Activated T-helper 1 cell treated with Interleukin-2 at 50 U/mL for 16 hours (primary cell): ENCODE results near the gene ANO10.

Experiments
- DNase-seq: peaks from one replicate; pipeline ENCODE4 v3.0.0-alpha.2; 2020; ENCODE audit warnings: low read depth

Gene ANO10

DNA sequence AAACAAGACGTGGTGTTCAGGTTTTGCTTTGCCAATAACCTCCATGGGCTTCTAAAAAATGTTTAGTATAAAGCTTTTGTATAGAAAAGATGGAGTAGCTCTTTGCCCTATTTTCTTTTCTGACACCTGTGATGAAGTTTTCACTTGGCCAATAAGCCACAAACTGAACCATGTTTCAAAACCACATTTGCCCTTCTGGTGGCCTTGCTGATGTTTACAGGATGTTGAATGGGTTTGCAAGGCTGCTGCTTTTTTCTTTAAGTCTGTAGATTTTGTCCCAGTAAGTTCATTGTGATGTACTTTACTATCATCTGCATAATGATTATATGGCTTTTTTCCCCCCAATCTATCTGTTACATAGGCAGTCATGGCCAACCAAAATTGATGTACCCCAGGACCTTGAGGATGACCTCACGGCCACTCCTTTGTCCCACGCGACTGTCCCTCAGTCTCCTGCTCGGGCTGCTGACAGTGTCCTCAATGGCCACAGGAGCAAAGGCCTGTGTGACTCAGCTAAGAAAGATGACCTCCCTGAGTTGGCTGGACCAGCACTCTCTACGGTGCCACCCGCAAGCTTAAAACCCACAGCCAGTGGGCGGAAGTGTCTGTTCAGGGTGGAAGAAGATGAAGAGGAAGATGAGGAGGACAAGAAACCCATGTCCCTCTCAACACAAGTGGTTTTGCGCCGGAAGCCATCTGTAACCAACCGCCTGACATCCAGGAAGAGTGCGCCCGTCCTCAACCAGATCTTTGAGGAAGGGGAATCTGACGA lies 274.6 kb downstream of the ANO10 start:
- DNase-seq: no peak

DNA sequence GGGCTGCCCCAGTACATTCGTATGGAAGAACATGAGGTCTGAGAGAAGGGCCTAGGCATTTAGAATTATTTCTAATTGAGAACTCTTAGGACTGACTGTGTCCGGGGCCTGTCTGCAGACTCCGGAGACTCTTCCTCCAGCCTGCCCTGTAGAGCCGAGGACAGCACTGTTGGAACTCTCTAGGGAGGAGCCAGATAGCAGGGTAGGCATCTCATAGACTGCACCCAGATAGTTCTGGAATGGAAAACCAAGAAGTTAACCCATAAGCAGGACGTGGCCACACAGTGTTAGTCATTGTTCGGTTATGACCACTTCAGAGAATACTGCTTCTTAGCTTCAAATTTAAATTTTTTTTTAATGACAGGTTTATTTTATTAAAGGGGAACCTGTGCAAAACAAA lies 275.9 kb downstream of the ANO10 start:
- no peak for DNase-seq

DNA sequence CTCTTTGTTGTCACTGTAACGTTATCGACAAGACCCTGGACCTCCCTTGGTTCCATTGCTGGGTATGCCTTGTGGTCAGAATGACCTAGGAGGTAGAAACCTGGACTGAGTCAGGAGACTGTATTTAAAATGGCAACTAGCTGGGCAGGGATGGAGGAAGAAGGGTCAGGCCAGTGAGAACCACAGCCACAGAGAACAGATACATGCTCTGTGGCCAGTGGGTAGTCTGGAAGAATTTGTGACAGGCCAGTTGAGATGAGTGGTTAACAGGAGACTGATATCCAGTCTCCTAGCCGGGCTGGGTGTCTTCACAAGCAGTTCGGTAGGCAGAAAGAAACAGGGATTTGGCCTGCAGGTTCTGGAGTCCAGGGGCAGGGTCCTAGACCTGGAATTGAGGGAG lies 276.6 kb downstream of the ANO10 start:
- no peak for DNase-seq

DNA sequence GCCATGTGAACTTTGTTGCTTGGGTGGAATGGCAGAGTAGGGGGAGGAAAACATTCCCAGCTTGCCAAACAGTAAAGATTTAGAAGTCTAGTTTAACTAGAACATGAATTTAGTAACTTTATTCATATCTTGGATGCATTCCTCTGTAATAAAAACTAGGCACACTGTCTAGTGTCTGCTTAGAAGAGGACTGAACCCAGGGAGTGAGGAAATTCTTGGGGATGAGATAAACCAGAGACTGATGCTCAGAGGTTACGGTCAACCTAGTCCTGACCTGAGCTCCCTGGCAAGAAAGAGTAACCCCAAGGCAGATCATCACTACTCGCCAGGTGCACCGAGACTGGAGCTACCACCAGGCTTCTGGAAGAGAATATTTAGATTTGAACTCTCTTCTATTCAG lies 277.3 kb downstream of the ANO10 start:
- DNase-seq: no peak

DNA sequence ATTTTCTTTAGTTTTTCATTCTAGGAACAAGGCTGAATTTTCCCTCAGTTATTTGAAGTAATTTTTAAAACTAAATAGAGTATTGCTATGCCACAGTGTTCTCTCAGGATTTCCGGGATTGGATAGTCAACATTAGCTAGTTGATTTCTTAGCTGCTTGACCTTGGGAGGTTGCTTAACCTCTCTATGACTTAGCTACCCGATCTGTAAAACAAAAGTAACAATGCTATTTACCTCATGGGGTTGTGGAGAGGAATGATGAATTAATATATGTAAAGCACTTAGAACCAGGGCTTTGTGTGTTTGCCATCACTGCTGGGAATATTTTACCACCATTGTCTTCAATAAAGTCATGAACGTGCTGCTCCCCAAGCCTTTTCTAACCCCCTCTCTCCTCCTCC lies 278.0 kb downstream of the ANO10 start:
- no peak for DNase-seq

DNA sequence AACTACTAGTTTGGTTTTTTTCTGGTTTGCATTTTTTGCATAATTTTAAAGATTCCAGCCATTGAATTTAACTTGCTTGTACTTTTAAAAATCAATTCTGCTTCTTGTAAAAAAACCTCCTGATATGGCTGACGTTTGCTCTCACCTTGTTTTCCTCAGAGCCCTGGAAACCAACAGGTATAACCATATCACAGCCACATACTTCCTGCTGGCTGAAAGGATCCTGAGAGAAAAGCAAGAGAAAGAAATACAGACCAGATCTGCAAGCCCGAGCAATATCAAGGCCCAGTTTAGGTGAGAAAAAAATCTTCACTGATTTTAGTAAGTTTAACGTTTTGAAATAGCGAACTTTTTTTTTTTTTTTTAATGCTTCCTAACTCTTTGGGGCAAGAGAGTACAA lies 278.6 kb downstream of the ANO10 start:
- DNase-seq: no peak

DNA sequence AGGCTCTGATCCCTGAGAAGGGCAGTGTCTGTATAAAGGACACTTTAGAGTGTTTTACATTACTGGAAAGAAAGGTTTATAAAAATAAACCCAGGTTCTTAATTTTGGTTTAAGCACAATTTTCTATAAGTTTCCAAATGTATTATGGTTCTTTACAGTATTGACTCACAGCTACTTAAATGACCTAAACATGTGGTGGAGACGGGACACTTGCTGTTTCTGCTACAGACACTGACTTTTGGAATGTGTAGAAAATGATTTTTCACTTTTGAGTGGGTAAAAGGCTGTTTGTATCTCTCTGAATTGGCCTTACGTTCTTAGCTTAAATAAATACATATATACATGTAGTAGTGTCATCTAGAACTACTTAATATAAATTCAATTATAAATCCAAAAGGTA lies 280.0 kb downstream of the ANO10 start:
- DNase-seq: no peak

DNA sequence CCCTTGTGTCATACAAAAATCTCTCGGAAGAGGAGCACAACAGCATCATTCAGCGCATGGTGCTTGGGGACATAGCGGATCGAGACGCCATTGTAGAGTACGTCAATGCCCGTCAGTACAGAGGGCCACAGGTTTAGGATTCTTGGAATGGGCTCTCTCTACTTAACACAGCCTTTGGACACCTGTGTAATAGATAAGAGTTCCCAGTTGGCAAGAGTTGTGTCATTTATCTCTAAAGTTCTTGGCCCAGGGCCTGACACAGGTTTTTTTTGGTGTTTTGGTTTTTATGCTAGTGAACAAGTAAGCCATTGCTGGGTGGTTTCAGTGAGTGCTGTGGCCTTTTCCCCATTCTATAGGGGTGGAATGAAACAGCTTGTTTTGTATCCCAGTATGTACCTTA lies 281.4 kb downstream of the ANO10 start:
- no peak for DNase-seq

DNA sequence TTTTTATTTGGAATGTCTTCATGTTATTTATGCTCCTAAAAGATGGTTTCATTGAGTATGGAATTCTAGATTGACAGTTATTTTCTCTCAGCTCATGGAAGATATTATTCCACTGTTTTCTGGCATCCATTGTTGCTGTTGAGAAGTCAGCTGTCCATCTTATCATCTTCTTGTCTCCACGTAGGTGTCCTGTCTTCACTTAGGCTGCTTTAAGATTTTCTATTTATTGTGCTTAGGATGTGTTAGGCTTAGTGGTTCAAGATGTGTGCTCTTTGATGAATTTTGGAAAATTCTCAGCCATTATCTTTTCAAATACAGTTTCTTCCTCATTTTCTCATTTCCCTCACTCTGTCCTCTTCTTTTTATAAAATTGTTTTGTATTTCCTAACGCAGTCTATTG lies 283.5 kb downstream of the ANO10 start:
- no peak for DNase-seq

DNA sequence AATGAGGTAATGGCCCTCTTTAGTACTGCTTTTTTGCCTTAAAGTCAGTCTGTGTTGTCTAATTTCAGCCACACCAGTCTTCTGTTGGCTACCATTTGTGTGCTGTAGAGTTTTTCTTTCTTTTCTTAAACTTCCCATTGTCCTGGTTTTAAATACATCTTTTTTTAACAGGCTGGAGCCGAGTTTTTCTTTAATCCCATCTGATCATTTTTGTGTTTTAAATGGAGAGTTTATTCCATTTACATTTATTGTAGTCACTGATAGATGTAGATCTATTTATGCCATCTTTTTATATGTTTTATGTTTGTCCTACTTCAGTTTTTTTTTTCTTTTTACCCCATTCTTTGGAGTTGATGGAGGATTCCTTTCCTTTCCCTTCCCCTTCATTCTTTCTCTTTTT lies 286.0 kb downstream of the ANO10 start:
- no peak for DNase-seq

DNA sequence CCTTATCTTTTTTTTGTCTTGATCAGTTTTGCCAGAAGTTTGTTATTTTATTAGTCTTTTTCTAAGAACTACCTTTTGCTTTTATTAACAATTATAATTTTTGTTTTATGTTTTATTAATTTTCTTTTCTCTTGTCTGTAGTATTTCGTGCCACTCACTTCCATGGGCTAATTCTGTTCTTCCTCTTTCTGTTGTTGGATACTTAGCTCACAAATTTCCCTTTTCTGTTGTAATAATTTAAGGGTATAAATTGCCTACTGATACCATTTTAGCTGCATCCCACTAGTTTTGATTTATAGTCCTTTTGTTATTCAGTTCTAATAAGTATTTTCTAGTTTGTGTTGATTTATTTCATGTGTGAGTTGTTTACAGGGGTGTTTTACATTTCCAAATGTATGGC lies 286.8 kb downstream of the ANO10 start:
- no peak for DNase-seq

DNA sequence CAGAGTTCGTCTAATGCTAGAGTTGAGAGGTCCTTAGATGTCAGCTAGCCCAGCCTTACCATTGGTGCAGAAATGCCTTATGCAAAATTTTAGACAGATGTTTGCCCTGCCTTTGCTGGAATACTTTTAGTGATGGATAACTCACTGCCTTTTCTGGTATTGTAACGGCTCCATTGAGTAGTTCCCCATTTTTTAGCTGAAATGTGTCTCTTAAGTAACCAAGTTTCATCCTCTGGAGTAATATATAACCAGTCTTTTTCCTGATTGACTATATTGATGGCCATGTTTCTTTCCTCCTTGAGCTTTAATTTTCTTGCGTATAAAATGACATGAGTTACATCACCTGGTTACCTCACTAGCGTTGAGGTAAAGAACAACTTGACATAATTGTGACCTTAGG lies 290.4 kb downstream of the ANO10 start:
- DNase-seq: no peak

DNA sequence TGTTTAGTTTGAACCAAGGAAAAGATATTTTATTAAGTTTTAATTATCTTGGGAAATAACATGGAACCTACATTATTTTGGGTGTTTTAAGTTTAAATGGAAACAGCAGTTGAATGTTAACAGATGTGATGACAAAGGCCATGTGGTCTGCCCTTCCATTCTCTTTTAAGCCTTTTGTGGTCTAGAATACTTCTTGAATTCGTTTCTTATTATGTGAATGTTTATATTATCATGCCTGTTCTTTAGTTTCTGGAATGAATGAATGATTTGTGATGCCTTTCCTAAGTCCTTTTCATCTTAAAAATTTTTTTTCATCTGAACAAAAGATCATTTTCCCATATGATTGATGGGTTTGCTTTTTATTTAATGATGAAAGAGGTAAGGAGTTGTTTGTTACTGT lies 290.8 kb downstream of the ANO10 start:
- no peak for DNase-seq

DNA sequence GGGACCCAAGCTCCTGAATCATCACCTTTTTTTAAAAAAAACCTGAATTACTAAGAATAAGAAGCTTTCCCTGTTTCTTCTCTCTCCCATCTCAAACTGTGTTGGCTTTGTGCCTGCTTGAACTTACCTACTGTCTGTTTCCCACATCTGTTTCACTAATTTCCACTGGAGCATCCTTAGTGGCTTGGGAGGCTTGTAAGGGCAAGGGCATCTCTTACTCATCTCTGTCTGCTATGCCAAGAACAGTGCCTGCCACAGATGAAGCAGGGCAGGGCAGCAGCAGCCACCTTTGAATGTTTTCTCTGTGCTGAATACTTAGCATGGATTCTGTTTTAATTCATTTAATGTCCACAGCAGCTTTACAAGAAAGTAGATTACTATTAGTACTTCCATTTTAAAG lies 293.2 kb downstream of the ANO10 start:
- DNase-seq: no peak

DNA sequence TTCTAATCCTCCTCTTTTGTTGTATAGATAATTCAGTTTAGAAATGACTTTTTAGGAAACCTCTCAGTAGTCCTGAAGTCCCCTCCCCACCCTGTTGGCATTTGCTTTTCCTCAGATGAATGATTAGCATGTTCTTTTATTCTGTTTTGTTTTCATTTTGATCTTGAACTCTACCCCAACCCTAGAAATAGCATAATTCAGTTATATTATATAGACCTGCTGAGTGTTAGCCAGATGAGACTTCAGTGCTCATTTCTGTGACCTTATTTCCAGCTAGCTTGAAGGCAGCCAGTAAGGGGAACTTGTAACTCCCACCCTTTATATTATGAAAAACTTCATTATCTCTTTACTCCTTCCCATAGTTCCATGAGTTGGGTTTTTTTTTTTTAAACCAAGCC lies 294.2 kb downstream of the ANO10 start:
- DNase-seq: no peak

DNA sequence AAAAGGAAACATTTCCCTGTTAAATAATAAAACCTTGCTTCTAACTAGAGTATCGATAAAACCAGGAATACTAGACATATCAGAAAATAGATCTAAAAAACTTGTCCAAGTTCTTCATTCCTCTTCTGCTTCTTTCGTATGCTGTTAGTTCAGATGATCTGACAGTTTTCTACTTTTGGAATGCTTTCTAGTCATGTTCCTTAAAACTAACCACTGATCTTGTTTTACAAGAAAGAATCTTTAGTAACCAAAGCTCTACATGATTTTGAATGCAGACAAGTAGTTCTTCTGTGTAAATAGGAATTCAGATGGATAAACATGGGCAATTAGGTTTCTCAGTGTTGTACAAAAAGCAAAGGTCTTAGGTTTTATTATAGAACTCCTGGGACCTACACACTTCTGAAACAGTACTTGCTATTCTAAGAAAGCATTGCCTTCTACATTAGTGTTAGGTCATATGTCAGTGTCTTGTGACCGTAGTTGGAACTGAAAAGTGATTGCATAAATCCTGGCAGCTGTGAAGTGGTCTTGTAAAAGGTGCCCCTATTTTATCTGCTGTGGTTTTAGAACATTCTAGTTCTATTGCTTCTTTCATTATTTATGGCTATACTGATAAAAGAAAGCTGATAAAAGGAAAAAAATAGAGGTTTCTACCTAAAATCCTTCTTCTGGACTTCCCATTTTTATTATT lies 294.8 kb downstream of the ANO10 start:
- DNase-seq: no peak

DNA sequence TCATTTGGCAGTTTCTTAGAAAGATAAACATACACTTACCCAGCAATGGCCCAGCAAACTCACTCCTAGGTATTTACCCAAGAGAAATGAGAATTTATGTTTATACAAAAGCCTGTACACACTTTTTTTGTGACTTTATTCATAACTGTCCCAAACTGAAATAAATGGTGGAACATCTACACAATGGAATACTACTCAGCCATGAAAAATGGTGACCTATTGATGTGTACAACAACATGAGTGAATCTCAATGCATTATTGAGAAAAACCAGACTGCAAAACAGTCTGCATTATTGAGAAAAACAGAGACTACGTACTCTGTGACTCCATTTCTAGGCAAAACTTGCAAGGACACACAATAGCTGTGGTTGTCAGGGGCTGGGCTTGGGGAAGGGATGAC lies 298.3 kb downstream of the ANO10 start:
- no peak for DNase-seq

DNA sequence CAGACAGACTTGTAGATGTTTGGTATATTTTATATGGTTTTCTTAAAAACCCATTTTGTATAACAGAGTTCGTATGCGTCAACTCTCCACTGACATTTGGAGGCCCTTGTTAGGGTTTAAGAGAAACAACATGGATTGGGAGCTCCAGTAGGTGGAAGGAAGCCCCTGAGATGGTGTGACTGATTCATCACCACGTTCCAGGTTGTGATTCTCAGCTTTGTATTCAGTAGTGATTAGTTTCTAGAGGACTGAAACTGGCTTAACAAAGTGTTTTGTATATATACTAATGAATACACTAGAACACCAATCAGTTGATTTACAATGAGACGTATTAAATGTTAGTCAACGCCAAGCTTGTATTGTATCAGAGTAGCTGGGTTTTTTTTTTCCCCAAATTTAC lies 301.5 kb downstream of the ANO10 start:
- no peak for DNase-seq

DNA sequence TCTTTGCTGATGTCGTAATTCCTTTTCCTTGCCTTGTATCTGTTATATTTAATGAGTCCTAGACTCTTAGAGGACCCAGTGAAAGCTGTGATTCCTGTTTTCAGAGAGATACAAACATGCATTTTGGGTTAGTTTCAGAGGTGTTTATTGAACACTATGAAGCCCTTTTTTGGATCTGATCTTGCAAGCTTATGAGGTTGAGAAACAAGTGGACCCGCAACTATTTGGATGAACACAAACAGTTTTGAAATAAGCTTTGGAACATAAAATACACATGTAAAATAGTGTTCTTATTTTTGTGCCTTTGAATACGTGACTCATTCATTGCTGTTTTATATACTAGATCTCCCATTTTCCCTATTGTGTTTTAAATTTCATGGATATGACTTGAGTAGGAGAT lies 302.0 kb downstream of the ANO10 start:
- no peak for DNase-seq

DNA sequence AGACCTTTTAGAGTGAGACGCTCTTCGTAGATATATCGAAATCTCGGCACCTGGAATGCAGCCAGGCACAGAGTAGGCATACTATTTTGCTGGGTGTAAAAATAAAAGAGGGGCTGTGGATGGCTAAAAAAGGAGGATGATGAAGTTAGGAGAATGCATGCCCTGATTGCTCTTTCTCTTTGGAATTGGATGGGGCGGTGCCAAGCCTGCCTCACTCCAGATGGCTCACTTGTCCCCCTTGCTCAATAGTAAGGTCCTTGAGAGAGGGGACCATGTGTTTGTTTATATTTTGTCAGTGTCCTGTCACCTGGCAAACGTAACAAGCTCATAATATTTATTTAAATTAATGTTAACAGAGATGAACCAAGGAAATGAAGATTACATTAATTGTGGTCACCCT lies 302.4 kb downstream of the ANO10 start:
- no peak for DNase-seq

DNA sequence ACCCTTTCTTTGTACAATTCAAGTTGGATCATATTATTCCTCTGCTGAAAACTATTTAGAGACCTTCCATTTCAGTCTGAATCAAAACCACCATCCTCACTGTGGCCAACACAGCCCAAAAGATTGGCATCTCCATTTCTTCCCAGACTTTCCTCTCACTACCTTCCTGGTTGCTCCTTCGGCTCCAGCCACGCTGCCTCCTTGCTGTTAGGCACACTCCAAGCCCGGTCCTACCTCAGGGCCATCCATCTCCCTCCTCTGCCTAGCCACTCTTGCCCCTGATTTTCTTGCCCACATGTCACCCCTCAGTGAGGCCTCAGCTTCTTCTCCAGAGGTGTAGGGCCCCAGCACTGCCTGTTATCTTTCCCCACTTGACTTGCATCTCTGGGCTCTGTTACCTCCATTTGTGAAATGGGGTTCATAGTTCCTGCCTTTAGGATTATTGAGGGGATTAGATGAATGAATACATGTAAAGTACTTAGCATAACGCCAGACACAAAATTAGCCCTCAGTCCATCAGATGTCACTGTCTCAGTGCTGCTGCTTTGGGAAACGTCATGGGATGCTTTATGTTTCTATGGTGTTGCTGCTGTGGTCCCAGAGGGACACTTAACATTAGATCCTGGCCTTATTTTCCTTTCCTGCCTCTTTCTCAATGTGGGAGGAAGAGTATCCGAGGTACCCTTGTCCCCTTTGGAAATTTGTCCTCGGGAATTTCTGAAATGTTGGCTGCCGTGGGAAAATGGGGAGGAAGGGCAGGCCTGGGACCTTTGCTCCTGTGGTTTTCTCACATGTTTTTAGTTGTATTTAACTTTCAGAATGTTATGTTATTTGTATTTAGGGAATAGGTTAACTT lies 304.1 kb downstream of the ANO10 start:
- DNase-seq: no peak

DNA sequence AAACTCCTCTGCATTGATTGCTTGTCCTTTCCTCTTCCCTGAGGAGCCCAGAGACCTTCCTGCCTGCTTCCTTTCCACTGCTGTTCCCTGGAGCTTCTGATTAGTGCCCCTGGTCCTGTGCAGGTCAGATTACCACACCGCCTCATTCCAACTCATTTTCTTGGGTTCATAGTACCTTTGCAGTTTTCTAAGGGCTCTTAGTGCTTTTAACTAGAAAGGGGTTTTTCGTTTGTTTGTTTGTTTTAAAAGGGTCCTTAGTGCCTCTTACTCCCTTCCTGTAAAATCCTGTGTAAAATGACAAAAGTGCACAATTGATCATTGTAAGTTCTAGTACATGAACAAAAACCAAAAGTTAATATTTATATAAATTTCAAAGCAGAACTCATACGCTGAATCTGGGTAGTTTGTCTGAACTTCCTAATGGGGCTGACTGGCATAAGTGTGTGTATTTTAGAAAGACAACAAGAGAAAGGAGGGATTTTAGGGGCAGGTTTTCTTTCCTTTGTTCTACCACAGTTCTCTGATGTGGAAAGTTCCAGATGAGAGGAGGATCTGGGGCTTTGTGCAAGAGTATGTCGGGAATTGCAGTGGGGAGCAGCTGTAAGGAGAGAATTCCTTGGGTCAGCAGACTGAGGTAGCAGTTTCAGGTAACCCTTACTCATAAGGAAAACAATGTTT lies 304.9 kb downstream of the ANO10 start:
- DNase-seq: no peak
